Tibial nerve (tissue), 4 donors: ENCODE measurements around the gene MUCL3.

ENCODE experiments used
- CTCF ChIP-seq, 5 experiments: fragments of 200-600 bp in 3 of 5; fragments of 450-650 bp in 2 of 5; sonication (generic) in 3 of 5; IDR thresholded peaks; one replicate each; pipeline ENCODE4 v1.5.1; 2016 to 2019; ENCODE audit warnings: antibody characterized with exemption in 5 of 5, mild to moderate bottlenecking in 3 of 5, moderate library complexity in 2 of 5
- EP300 ChIP-seq, 2 donors: sonication (generic); formaldehyde crosslinking; IDR thresholded peaks; one replicate each; pipeline ENCODE4 v1.6.1; 2017; ENCODE audit warnings: antibody characterized with exemption in 2 of 2, mild to moderate bottlenecking in 1 of 2
- POLR2A ChIP-seq, 2 donors: fragments of 450-650 bp; IDR thresholded peaks; one replicate each; pipeline ENCODE4 v1.6.1; 2017; ENCODE audit warnings: antibody characterized with exemption in 2 of 2, mild to moderate bottlenecking in 2 of 2, moderate library complexity in 2 of 2

GRCh38 chr6:30932665-30933365 is 8.0 kb upstream of the MUCL3 start:
- no peak for TF ChIP-seq CTCF (IDR thresholded peaks at IDR 0.05)
- TF ChIP-seq POLR2A (IDR thresholded peaks at IDR 0.05): no peak
- no peak for TF ChIP-seq EP300 (IDR thresholded peaks at IDR 0.05)
